H1 (cell line): ENCODE measurements around the gene BCAR3. TPM values are rescaled to one million over a fixed set of nuclear protein-coding genes. Genes with fewer than 3 reads are reported as not detected.

Experiments used
- CBX8 ChIP-seq: fragments of 300-800, 300-1000 bp; sonication (generic); IDR thresholded peaks from 2 replicates; pipeline ENCODE4 v1.7.1; 2016; ENCODE audit warnings: low read depth, low read length, borderline replicate concordance
- CEBPB ChIP-seq: IDR thresholded peaks from 2 replicates; pipeline ENCODE4 v1.6.1; 2012; ENCODE audit warnings: low read depth, low read length
- EZH2 ChIP-seq: fragments of 200-600 bp; sonication (generic); IDR thresholded peaks from 2 replicates; pipeline ENCODE4 v1.7.1; 2012; ENCODE audit warnings: low read depth, mild to moderate bottlenecking, moderate library complexity, low read length, inconsistent platforms; ENCODE audit not compliant: severe bottlenecking
- HDAC2 ChIP-seq, 2 experiments: fragments of 300-600 bp in 1 of 2; sonication (generic) in 1 of 2; IDR thresholded peaks; 2 replicates each; pipeline ENCODE4 v1.6.1; 2011 to 2012; ENCODE audit warnings: low read depth in 2 of 2, low read length in 2 of 2, mild to moderate bottlenecking in 2 of 2, moderate library complexity in 2 of 2, borderline replicate concordance in 1 of 2, inconsistent platforms in 1 of 2
- RNF2 ChIP-seq: fragments of 200-900, 300-1000 bp; sonication (generic); IDR thresholded peaks from 2 replicates; pipeline ENCODE4 v1.7.1; 2016; ENCODE audit warnings: borderline replicate concordance, low read depth, mild to moderate bottlenecking, antibody characterized with exemption, low read length; ENCODE audit not compliant: poor library complexity, severe bottlenecking; ENCODE audit errors: missing control alignments
- SAP30 ChIP-seq: fragments of 300-600 bp; sonication (generic); IDR thresholded peaks from 2 replicates; pipeline ENCODE4 v1.7.1; 2012; ENCODE audit warnings: low read length, moderate library complexity, mild to moderate bottlenecking, inconsistent platforms; ENCODE audit not compliant: insufficient read depth, insufficient replicate concordance
- SIN3A ChIP-seq, 2 experiments: IDR thresholded peaks in 1 of 2; conservative IDR thresholded peaks in 1 of 2; 2 replicates each; pipeline ENCODE4 v1.6.1; 2011 to 2012; ENCODE audit warnings: low read length in 2 of 2, improper control_type of control experiment in 1 of 2, low read depth in 1 of 2, mild to moderate bottlenecking in 1 of 2
- TAF1 ChIP-seq: IDR thresholded peaks from 2 replicates; pipeline ENCODE4 v1.6.1; 2011; ENCODE audit warnings: mild to moderate bottlenecking, low read depth, low read length
- TAF7 ChIP-seq: optimal IDR thresholded peaks from 2 replicates; pipeline ENCODE3; 2011; ENCODE audit warnings: low read depth, mild to moderate bottlenecking, inconsistent platforms, low read length, moderate library complexity, borderline replicate concordance
- polyA plus RNA-seq, 7 experiments: library from polyadenylated mRNA; depleted of rRNA in 3 of 7; stranded (reverse) in 5 of 7; unstranded in 2 of 7; fragments of >200 nt in 5 of 7; fragments of 200-250 nt in 2 of 7; gene quantifications; 1 replicate in 5 of 7; 2 replicates in 1 of 7; 4 replicates in 1 of 7; pipeline versions ENCODE4 v1.2.1 to v1.2.3, GENCODE V29; 2011 to 2013; ENCODE audit warnings: missing spikeins in 2 of 7, mixed read lengths in 2 of 7
- total RNA-seq: library from RNA; stranded (reverse); fragmentation: NEBNext Ultra II Directional; extraction: Animal tissue kit (Norgen Biotek cat#: 25700); gene quantifications from 2 replicates; pipeline ENCODE4 v1.2.1, GENCODE V29; 2021

The BCAR3 gene
- total and polyA plus RNA-seq, 2 of the 8 experiments (the other 6 are each of a cell fraction or from before 2014, with no cell fraction given), result 5.6 to 9.2 TPM

- TF ChIP-seq SAP30, result no peak
- TF ChIP-seq TAF1, result no peak
- TF ChIP-seq CBX8, result no peak
- no peak for TF ChIP-seq EZH2
- TF ChIP-seq HDAC2 (IDR thresholded peaks at IDR 0.05; ENCODE audit: borderline replicate concordance in 1 of 2, low read depth in 2 of 2, low read length in 2 of 2), result no peak
- TF ChIP-seq SIN3A (conservative IDR thresholded peaks at IDR 0.05 in 1 of 2, IDR thresholded peaks at IDR 0.05 in 1 of 2; ENCODE audit: low read depth in 1 of 2, low read length in 2 of 2), result no peak
- no peak for TF ChIP-seq CEBPB
- TF ChIP-seq TAF7, result no peak
- no peak for TF ChIP-seq RNF2
Measured at GRCh38 chr1:93581917-93582850, 99.5 kb downstream of the BCAR3 start (continued).
